C4-2B (cell line): ENCODE results near the gene SMIM5.

Experiments
- ZFX ChIP-seq: fragments of 450-650 bp; IDR thresholded peaks from 2 replicates; pipeline ENCODE4 v1.6.1; 2017
- TF ChIP-seq, protein P1 (sequence below): fragments of 450-650 bp; conservative IDR thresholded peaks from 2 replicates; pipeline ENCODE4 v1.5.1; 2017; ENCODE audit warnings: mild to moderate bottlenecking

DNA sequence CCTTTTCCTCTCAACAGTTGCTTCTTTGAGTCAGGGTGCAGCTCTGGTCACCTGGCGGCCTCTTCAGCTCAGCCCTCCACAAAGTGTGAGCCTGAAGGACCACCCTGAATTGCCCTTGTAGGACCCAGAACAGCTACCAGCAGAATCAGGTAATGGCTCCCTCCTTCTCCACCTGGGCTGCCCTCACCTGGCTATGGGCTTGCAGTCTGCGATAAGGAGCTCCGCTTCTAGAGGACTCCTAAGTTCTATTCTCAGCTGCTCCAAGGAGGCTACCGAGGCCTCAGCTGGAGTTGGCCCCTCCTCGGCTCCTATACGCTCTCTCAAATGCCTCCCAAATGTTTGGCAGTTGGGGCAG lies 13.4 kb downstream of the SMIM5 start:
- TF ChIP-seq, protein P1, sequence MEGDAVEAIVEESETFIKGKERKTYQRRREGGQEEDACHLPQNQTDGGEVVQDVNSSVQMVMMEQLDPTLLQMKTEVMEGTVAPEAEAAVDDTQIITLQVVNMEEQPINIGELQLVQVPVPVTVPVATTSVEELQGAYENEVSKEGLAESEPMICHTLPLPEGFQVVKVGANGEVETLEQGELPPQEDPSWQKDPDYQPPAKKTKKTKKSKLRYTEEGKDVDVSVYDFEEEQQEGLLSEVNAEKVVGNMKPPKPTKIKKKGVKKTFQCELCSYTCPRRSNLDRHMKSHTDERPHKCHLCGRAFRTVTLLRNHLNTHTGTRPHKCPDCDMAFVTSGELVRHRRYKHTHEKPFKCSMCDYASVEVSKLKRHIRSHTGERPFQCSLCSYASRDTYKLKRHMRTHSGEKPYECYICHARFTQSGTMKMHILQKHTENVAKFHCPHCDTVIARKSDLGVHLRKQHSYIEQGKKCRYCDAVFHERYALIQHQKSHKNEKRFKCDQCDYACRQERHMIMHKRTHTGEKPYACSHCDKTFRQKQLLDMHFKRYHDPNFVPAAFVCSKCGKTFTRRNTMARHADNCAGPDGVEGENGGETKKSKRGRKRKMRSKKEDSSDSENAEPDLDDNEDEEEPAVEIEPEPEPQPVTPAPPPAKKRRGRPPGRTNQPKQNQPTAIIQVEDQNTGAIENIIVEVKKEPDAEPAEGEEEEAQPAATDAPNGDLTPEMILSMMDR = no peak
- TF ChIP-seq ZFX = no peak
